Neuronal stem cell (in vitro differentiated cells): ENCODE measurements around the gene TRANK1.

Experiments used
- DNase-seq: peaks from one replicate; pipeline ENCODE4 v3.0.0-alpha.2; 2013; ENCODE audit warnings: low spot score
- H2AFZ ChIP-seq: one replicate; pipeline ENCODE4 v1.6.1; 2013; ENCODE audit warnings: mild to moderate bottlenecking, low read length, inconsistent platforms
- H2AK5ac ChIP-seq: 2 replicates; pipeline ENCODE4 v1.6.1; 2013; ENCODE audit warnings: low read depth, mild to moderate bottlenecking, inconsistent platforms, low read length, moderate library complexity, mixed read lengths
- H2BK120ac ChIP-seq: 2 replicates; pipeline ENCODE4 v1.6.1; 2013; ENCODE audit warnings: low read depth, mild to moderate bottlenecking, inconsistent platforms, low read length, moderate library complexity, mixed read lengths
- H2BK12ac ChIP-seq: one replicate; pipeline ENCODE4 v1.6.1; 2013; ENCODE audit warnings: low read length, inconsistent platforms
- H2BK15ac ChIP-seq: 2 replicates; pipeline ENCODE4 v1.6.1; 2013; ENCODE audit warnings: mild to moderate bottlenecking, low read length, inconsistent platforms, mixed read lengths
- H2BK5ac ChIP-seq: one replicate; pipeline ENCODE4 v1.6.1; 2013; ENCODE audit warnings: inconsistent platforms, mild to moderate bottlenecking, low read length, moderate library complexity
- H3K14ac ChIP-seq: one replicate; pipeline ENCODE4 v1.6.1; 2013; ENCODE audit warnings: low read length, inconsistent platforms
- H3K18ac ChIP-seq: 2 replicates; pipeline ENCODE4 v1.6.1; 2013; ENCODE audit warnings: low read length, inconsistent platforms
- H3K23ac ChIP-seq: 2 replicates; pipeline ENCODE4 v1.6.1; 2013; ENCODE audit warnings: low read depth, mild to moderate bottlenecking, mixed read lengths, low read length, inconsistent platforms; ENCODE audit not compliant: poor library complexity
- H3K27ac ChIP-seq: replicated peaks from 3 replicates; pipeline ENCODE4 v1.5.1; 2013; ENCODE audit warnings: low read length, inconsistent platforms
- H3K27me3 ChIP-seq, 3 experiments: 2 replicates each; pipeline ENCODE4 v1.6.1; 2013; ENCODE audit warnings: low read length in 3 of 3, mild to moderate bottlenecking in 2 of 3, inconsistent platforms in 1 of 3, low read depth in 1 of 3, mixed read lengths in 1 of 3, moderate library complexity in 1 of 3; ENCODE audit not compliant: control insufficient read depth in 3 of 3, insufficient read depth in 3 of 3
- H3K36me3 ChIP-seq, 2 donors: replicated peaks in 1 of 2; 2 replicates each; pipeline ENCODE4 v1.6.1; 2013; ENCODE audit warnings: low read length in 2 of 2; ENCODE audit not compliant: control insufficient read depth in 2 of 2, insufficient read depth in 2 of 2
- H3K4ac ChIP-seq: 2 replicates; pipeline ENCODE4 v1.6.1; 2013; ENCODE audit warnings: inconsistent platforms, mild to moderate bottlenecking, low read length, moderate library complexity
- H3K4me1 ChIP-seq, 2 donors: 1 replicate in 1 of 2; 2 replicates in 1 of 2; pipeline ENCODE4 v1.6.1; 2013; ENCODE audit warnings: low read length in 2 of 2, low read depth in 1 of 2; ENCODE audit not compliant: control insufficient read depth in 2 of 2, insufficient read depth in 1 of 2
- H3K4me2 ChIP-seq: one replicate; pipeline ENCODE4 v1.6.1; 2013; ENCODE audit warnings: mild to moderate bottlenecking, low read length, inconsistent platforms; ENCODE audit not compliant: insufficient read depth, poor library complexity, severe bottlenecking
- H3K4me3 ChIP-seq, 2 donors: 2 replicates each; pipeline ENCODE4 v1.5.1; 2013; ENCODE audit warnings: low read length in 2 of 2, mild to moderate bottlenecking in 2 of 2, inconsistent platforms in 1 of 2, moderate library complexity in 1 of 2
- H3K79me1 ChIP-seq: one replicate; pipeline ENCODE4 v1.6.1; 2013; ENCODE audit warnings: low read depth, mild to moderate bottlenecking, inconsistent platforms, low read length, moderate library complexity
- H3K9ac ChIP-seq: one replicate; pipeline ENCODE4 v1.6.1; 2013; ENCODE audit warnings: mild to moderate bottlenecking, low read depth, low read length, inconsistent platforms; ENCODE audit not compliant: poor library complexity
- H3K9me3 ChIP-seq, 2 donors: replicated peaks in 1 of 2; 2 replicates each; pipeline versions ENCODE3 to v1.6.1; 2013; ENCODE audit warnings: low read length in 2 of 2, mild to moderate bottlenecking in 2 of 2, inconsistent platforms in 1 of 2, low read depth in 1 of 2, mixed read lengths in 1 of 2, moderate library complexity in 1 of 2; ENCODE audit not compliant: control insufficient read depth in 2 of 2, insufficient read depth in 1 of 2
- H4K8ac ChIP-seq: one replicate; pipeline ENCODE4 v1.6.1; 2013; ENCODE audit warnings: low read depth, mild to moderate bottlenecking, inconsistent platforms, low read length, moderate library complexity
- H4K91ac ChIP-seq: one replicate; pipeline ENCODE4 v1.6.1; 2013; ENCODE audit warnings: low read length, low read depth, mild to moderate bottlenecking, inconsistent platforms; ENCODE audit not compliant: poor library complexity
- WGBS, 2 donors: extraction: QIAGEN DNeasy Blood & Tissue Kit; methylation state at CpG; one replicate each; pipeline ENCODE4 v1.1.7; 2013; ENCODE audit warnings: missing lambda C conversion rate in 2 of 2, mixed read lengths in 1 of 2; ENCODE audit not compliant: insufficient read length in 2 of 2, insufficient replicate concordance in 1 of 2; ENCODE audit errors: extremely low coverage in 2 of 2; 5-methylcytosine and 5-hydroxymethylcytosine counted together

Gene TRANK1

GRCh38 chr3:36895496-36896409, 49.1 kb downstream of the TRANK1 start:
- Histone ChIP-seq H3K4ac (no peak overlapping the region), H3K4me3 (no peak overlapping the region), H2BK15ac (no peak overlapping the region), H2BK12ac (no peak overlapping the region), H2AK5ac (no peak overlapping the region), H3K9ac (no peak overlapping the region), H3K9me3 (no peaks in the 10 kb centered on the region), H4K8ac (no peak overlapping the region), H3K18ac (no peak overlapping the region), H3K27me3 (no peaks in the 10 kb centered on the region), H3K27ac (no peak overlapping the region), H4K91ac (no peak overlapping the region), H3K4me1 (no peaks in the 10 kb centered on the region), H2AFZ (no peak overlapping the region), H3K79me1 (no peaks in the 10 kb centered on the region), H2BK120ac (no peak overlapping the region), H3K4me2 (no peak overlapping the region), H3K23ac (no peak overlapping the region), H2BK5ac (no peak overlapping the region), H3K36me3 (peaks cover 0 to 6% of the 10 kb centered on the region in 2 donors), H3K14ac (no peak overlapping the region)
- WGBS, 2 donors, result no CpG with 5 or more reads among the region's 3 CpGs
- no peak for DNase-seq

GRCh38 chr3:36894914-36895313, 49.9 kb downstream of the TRANK1 start:
- no CpG with 5 or more reads among the region's 1 CpG for WGBS, 2 donors
- no peak overlapping the region for H3K23ac ChIP-seq
- no peak overlapping the region for H3K18ac ChIP-seq
- peaks cover 0 to 4% of the 10 kb centered on the region in 2 donors for H3K4me1 ChIP-seq
- no peak overlapping the region for H3K4ac ChIP-seq
- H2BK120ac ChIP-seq, result no peak overlapping the region
- H3K27ac ChIP-seq, result no peak overlapping the region
- H3K4me2 ChIP-seq, result no peak overlapping the region
- H2BK12ac ChIP-seq, result no peak overlapping the region
- no peaks in the 10 kb centered on the region for H3K27me3 ChIP-seq
- DNase-seq, result no peak
- H2BK15ac ChIP-seq, result no peak overlapping the region
- H2BK5ac ChIP-seq, result no peak overlapping the region
- no peak overlapping the region for H4K8ac ChIP-seq
- no peaks in the 10 kb centered on the region for H3K9me3 ChIP-seq
- H3K14ac ChIP-seq, result no peak overlapping the region
- no peak overlapping the region for H4K91ac ChIP-seq
- peaks cover 0 to 6% of the 10 kb centered on the region in 2 donors for H3K36me3 ChIP-seq
- H2AFZ ChIP-seq, result no peak overlapping the region
- H3K4me3 ChIP-seq, result no peak overlapping the region
- no peaks in the 10 kb centered on the region for H3K79me1 ChIP-seq
- no peak overlapping the region for H3K9ac ChIP-seq
- no peak overlapping the region for H2AK5ac ChIP-seq

GRCh38 chr3:36893826-36894225, 51.0 kb downstream of the TRANK1 start:
- no peaks in the 10 kb centered on the region for H3K79me1 ChIP-seq
- H3K4ac ChIP-seq, result no peak overlapping the region
- H3K18ac ChIP-seq, result no peak overlapping the region
- no peak overlapping the region for H2BK120ac ChIP-seq
- H2BK12ac ChIP-seq, result no peak overlapping the region
- WGBS, 2 donors, result no CpG with 5 or more reads among the region's 1 CpG
- no peaks in the 10 kb centered on the region for H3K9me3 ChIP-seq
- no peak overlapping the region for H2AK5ac ChIP-seq
- H3K4me3 ChIP-seq, result no peak overlapping the region
- H2AFZ ChIP-seq, result no peak overlapping the region
- no peak overlapping the region for H3K14ac ChIP-seq
- no peak for DNase-seq
- H3K4me1 ChIP-seq, result peaks cover 0 to 4% of the 10 kb centered on the region in 2 donors
- no peak overlapping the region for H4K91ac ChIP-seq
- H3K27me3 ChIP-seq, result no peaks in the 10 kb centered on the region
- peaks cover 0 to 11% of the 10 kb centered on the region in 2 donors for H3K36me3 ChIP-seq
- no peak overlapping the region for H2BK15ac ChIP-seq
- H3K4me2 ChIP-seq, result no peak overlapping the region
- no peak overlapping the region for H3K23ac ChIP-seq
- H3K27ac ChIP-seq, result no peak overlapping the region
- no peak overlapping the region for H2BK5ac ChIP-seq
- no peak overlapping the region for H3K9ac ChIP-seq
- H4K8ac ChIP-seq, result no peak overlapping the region

- peaks cover 0 to 11% of the 10 kb centered on the region in 2 donors for H3K36me3 ChIP-seq
- H3K23ac ChIP-seq, result no peak overlapping the region
- H3K9me3 ChIP-seq, result no peaks in the 10 kb centered on the region
- H3K27ac ChIP-seq, result no peak overlapping the region
- no peak overlapping the region for H4K8ac ChIP-seq
- H2BK15ac ChIP-seq, result no peak overlapping the region
- no peak overlapping the region for H2BK12ac ChIP-seq
- H3K18ac ChIP-seq, result no peak overlapping the region
- peaks cover 0 to 4% of the 10 kb centered on the region in 2 donors for H3K4me1 ChIP-seq
- no CpG with 5 or more reads among the region's 2 CpGs for WGBS, 2 donors
- DNase-seq, result no peak
- no peak overlapping the region for H4K91ac ChIP-seq
- no peak overlapping the region for H3K4me3 ChIP-seq
- H2AK5ac ChIP-seq, result no peak overlapping the region
- H2AFZ ChIP-seq, result no peak overlapping the region
- no peak overlapping the region for H2BK5ac ChIP-seq
- H3K79me1 ChIP-seq, result no peaks in the 10 kb centered on the region
- no peak overlapping the region for H3K14ac ChIP-seq
- no peak overlapping the region for H3K9ac ChIP-seq
- H3K27me3 ChIP-seq, result no peaks in the 10 kb centered on the region
- H2BK120ac ChIP-seq, result no peak overlapping the region
- no peak overlapping the region for H3K4me2 ChIP-seq
- no peak overlapping the region for H3K4ac ChIP-seq
These were observed 51.7 kb downstream of the TRANK1 start for GRCh38 chr3:36893137-36893557.
